K562 (cell line): ENCODE results near the gene OTULINL. TPM values are rescaled to one million over a fixed set of nuclear protein-coding genes. Genes with fewer than 3 reads are reported as not detected.

Experiments used
- ATAC-seq: fragments of 200-7000 bp; cut with Tn5 transposase; 3 replicates; pipeline ENCODE4 v1.9.1; 2020; ENCODE audit warnings: moderate library complexity
- BruUV-seq: library from RNA; stranded (reverse); fragments of 400-500 nt; replicated peaks from 2 replicates; lab custom pipeline; 2021; lab: Mats Ljungman, UMichigan
- CTCF ChIA-PET: fragments of 300-600 bp; formaldehyde crosslinking; extraction: SDS; loops from one replicate; lab custom pipeline; 2021; ENCODE audit warnings: low intra/inter-chr PET ratio; lab: Yijun Ruan, JAX
- POLR2A ChIA-PET: fragments of 300-600, 350-650 bp; sonication (Branson Sonifier 250); formaldehyde crosslinking; extraction: SDS; loops from one replicate; lab custom pipeline; 2021; ENCODE audit warnings: antibody characterized with exemption, inconsistent platforms; lab: Yijun Ruan, JAX
- DNase-seq, 4 experiments: peaks; one replicate each; pipeline versions ENCODE4 v3.0.0 to v3.0.0-alpha.2; 2011 to 2018; ENCODE audit warnings: low spot score in 3 of 4, mixed read lengths in 3 of 4; ENCODE audit errors: extremely low read depth in 1 of 4
- FAIRE-seq: peaks from 2 replicates; lab custom pipeline; 2011; peaks lifted over from hg19 to GRCh38; lab: Jason Lieb, UNC
- H2AFZ ChIP-seq: 2 replicates; pipeline ENCODE4 v1.6.0; 2011; ENCODE audit warnings: low read depth, low read length, control low read depth, inconsistent platforms
- H3K27ac ChIP-seq: fragments of 200-600 bp; 3 replicates; pipeline ENCODE4 v1.8.0; 2011; ENCODE audit warnings: low read depth, mild to moderate bottlenecking, control low read depth, inconsistent platforms, low read length, moderate library complexity, mixed read lengths; ENCODE audit errors: extremely low read depth
- H3K27me3 ChIP-seq, 2 experiments: fragments of 300-600 bp in 1 of 2; 2 replicates in 1 of 2; 3 replicates in 1 of 2; pipeline versions ENCODE4 v1.6.0 to v1.8.0; 2011; ENCODE audit warnings: inconsistent platforms in 2 of 2, low read length in 2 of 2, mild to moderate bottlenecking in 1 of 2, mixed read lengths in 1 of 2, moderate library complexity in 1 of 2; ENCODE audit not compliant: control insufficient read depth in 2 of 2, insufficient read depth in 2 of 2
- H3K36me3 ChIP-seq: fragments of 300-600 bp; 3 replicates; pipeline ENCODE4 v1.8.0; 2011; ENCODE audit warnings: mild to moderate bottlenecking, low read length, inconsistent platforms; ENCODE audit not compliant: control insufficient read depth, insufficient read depth
- H3K4me1 ChIP-seq, 2 experiments: fragments of 200-600 bp in 1 of 2; replicated peaks in 1 of 2; 2 replicates in 1 of 2; 3 replicates in 1 of 2; pipeline versions ENCODE4 v1.5.1 to v1.8.0; 2011; ENCODE audit warnings: inconsistent platforms in 2 of 2, low read length in 2 of 2, mild to moderate bottlenecking in 1 of 2, mixed read lengths in 1 of 2, moderate library complexity in 1 of 2; ENCODE audit not compliant: control insufficient read depth in 2 of 2, insufficient read depth in 2 of 2
- H3K4me2 ChIP-seq: 2 replicates; pipeline ENCODE4 v1.6.1; 2011; ENCODE audit warnings: low read length, control low read depth, inconsistent platforms, mixed read lengths; ENCODE audit not compliant: insufficient read depth
- H3K4me3 ChIP-seq: fragments of 200-600 bp; sonication (generic), shearing (Covaris generic); 2 replicates; pipeline ENCODE4 v1.5.1; 2016; ENCODE audit warnings: control low read depth, inconsistent platforms
- H3K79me2 ChIP-seq: fragments of 200-600 bp; 3 replicates; pipeline ENCODE4 v1.8.0; 2011; ENCODE audit warnings: low read length, inconsistent platforms; ENCODE audit not compliant: control insufficient read depth, insufficient read depth
- H3K9ac ChIP-seq, 2 experiments: 2 replicates each; pipeline versions ENCODE4 v1.6.0 to v1.6.1; 2011; ENCODE audit warnings: low read depth in 2 of 2, low read length in 2 of 2, control low read depth in 1 of 2, inconsistent platforms in 1 of 2, mild to moderate bottlenecking in 1 of 2, mixed read lengths in 1 of 2; ENCODE audit not compliant: insufficient read depth in 1 of 2
- H3K9me1 ChIP-seq: one replicate; pipeline ENCODE4 v1.6.0; 2011; ENCODE audit warnings: inconsistent platforms, mild to moderate bottlenecking, low read length, moderate library complexity; ENCODE audit not compliant: control insufficient read depth, insufficient read depth
- H3K9me3 ChIP-seq: replicated peaks from 2 replicates; pipeline ENCODE4 v1.5.1; 2011; ENCODE audit warnings: low read depth, low read length, inconsistent platforms; ENCODE audit not compliant: control insufficient read depth, insufficient read depth
- H4K20me1 ChIP-seq: replicated peaks from 2 replicates; pipeline ENCODE4 v1.6.1; 2011; ENCODE audit warnings: low read length, inconsistent platforms, mixed read lengths; ENCODE audit not compliant: control insufficient read depth, insufficient read depth
- ADNP ChIP-seq: fragments of 200-800 bp; sonication (Bioruptor generic); IDR thresholded peaks from 2 replicates; pipeline ENCODE4 v1.6.1; 2016; ENCODE audit warnings: missing genetic modification characterization, missing compliant biosample characterization
- ATF7 ChIP-seq: fragments of 450-650 bp; IDR thresholded peaks from 2 replicates; pipeline ENCODE4 v1.7.1; 2014; ENCODE audit warnings: mild to moderate bottlenecking, moderate library complexity
- CBFA2T3 ChIP-seq: fragments of 450-650 bp; IDR thresholded peaks from 2 replicates; pipeline ENCODE4 v1.6.1; 2017
- FOXJ3 ChIP-seq: sonication (generic); formaldehyde crosslinking; IDR thresholded peaks from 2 replicates; pipeline ENCODE4 v1.4.0; 2020; ENCODE audit warnings: mild to moderate bottlenecking, missing genetic modification reagents
- GATAD2A ChIP-seq: fragments of 450-650 bp; IDR thresholded peaks from 2 replicates; pipeline ENCODE4 v1.6.1; 2017
- SLC30A9 ChIP-seq: fragments of 250-450 bp; sonication (Bioruptor Pico); IDR thresholded peaks from 2 replicates; pipeline ENCODE4 v1.8.0; 2022; ENCODE audit warnings: mild to moderate bottlenecking, moderate library complexity
- SMARCB1 ChIP-seq: IDR thresholded peaks from 2 replicates; pipeline ENCODE4 v1.6.1; 2011; ENCODE audit warnings: improper control_type of control experiment, low read depth; ENCODE audit not compliant: insufficient read length
- TFAM ChIP-seq: fragments of 250-450 bp; sonication (Bioruptor Pico); conservative IDR thresholded peaks from 2 replicates; pipeline ENCODE4 v1.5.0; 2021; ENCODE audit warnings: mild to moderate bottlenecking, moderate library complexity
- THRA ChIP-seq: fragments of 450-650 bp; IDR thresholded peaks from 2 replicates; pipeline ENCODE4 v1.6.1; 2017; ENCODE audit warnings: mild to moderate bottlenecking, moderate library complexity
- ZNF212 ChIP-seq: fragments of 450-650 bp; formaldehyde crosslinking; IDR thresholded peaks from 2 replicates; pipeline ENCODE4 v1.4.0; 2020; ENCODE audit warnings: mild to moderate bottlenecking
- ZNF324 ChIP-seq: fragments of 250-450 bp; sonication (Bioruptor Pico); IDR thresholded peaks from 2 replicates; pipeline ENCODE4 v1.4.0; 2020; ENCODE audit warnings: mild to moderate bottlenecking
- ZNF398 ChIP-seq: fragments of 250-450 bp; sonication (Bioruptor Pico); IDR thresholded peaks from 2 replicates; pipeline ENCODE4 v1.8.0; 2021; ENCODE audit warnings: moderate library complexity, mild to moderate bottlenecking, inconsistent platforms
- ZNF512 ChIP-seq: IDR thresholded peaks from 2 replicates; pipeline ENCODE4 v1.6.1; 2016; ENCODE audit warnings: missing genetic modification characterization, missing compliant biosample characterization
- WGBS: fragments of 100-300 bp; shearing (Covaris generic); methylation state at CpG from one replicate; pipeline ENCODE4 v1.1.6; 2016; ENCODE audit warnings: low coverage, mixed read lengths; ENCODE audit not compliant: insufficient coverage; ENCODE audit errors: missing lambda C conversion rate; 5-methylcytosine and 5-hydroxymethylcytosine counted together
- in situ Hi-C: fragments of 300-500 bp; cut with MboI; formaldehyde crosslinking; loops from 4 replicates; pipeline ENCODE4 v1.15.0; 2018; ENCODE audit warnings: inconsistent platforms, mixed read lengths
- intact Hi-C: fragments of 100-400 bp; cut with micrococcal nuclease; formaldehyde crosslinking; loops from 2 replicates; pipeline ENCODE4 v1.14.2; 2022
- polyA plus RNA-seq, 8 experiments: library from polyadenylated mRNA; depleted of rRNA in 4 of 8; stranded (reverse) in 5 of 8; unstranded in 3 of 8; fragments of >200 nt; fragmentation: Nextera tagmentation in 2 of 8; fragmentation: Illumina TruSeq in 1 of 8; extraction: Ambion mirVana in 2 of 8; extraction: Trizol in 1 of 8; gene quantifications; 2 replicates each; pipeline versions ENCODE4 v1.2.1 to v1.2.3, GENCODE V29; 2011 to 2014; ENCODE audit warnings: inconsistent platforms in 1 of 8, missing spikeins in 1 of 8
- total RNA-seq, 7 experiments: library from RNA; depleted of rRNA in 6 of 7; stranded (reverse); fragments of >200 nt in 6 of 7; fragmentation: Illumina TruSeq in 2 of 7; extraction: Trizol in 2 of 7; gene quantifications; 2 replicates each; pipeline versions ENCODE4 v1.2.1 to v1.2.3, GENCODE V29; 2011 to 2021; ENCODE audit warnings: low replicate concordance in 1 of 7
- TF ChIP-seq, protein P1 (sequence below): sonication (generic); formaldehyde crosslinking; IDR thresholded peaks from 2 replicates; pipeline ENCODE4 v1.8.0; 2022; ENCODE audit warnings: mild to moderate bottlenecking, missing genetic modification reagents
- TF ChIP-seq, protein P2 (sequence below): IDR thresholded peaks from 2 replicates; pipeline ENCODE4 v1.6.1; 2011; ENCODE audit not compliant: insufficient read length; ENCODE audit errors: extremely low read depth
- TF ChIP-seq, protein P3 (sequence below): fragments of 450-650 bp; IDR thresholded peaks from 2 replicates; pipeline ENCODE4 v1.6.1; 2018; ENCODE audit warnings: mild to moderate bottlenecking, low read depth; ENCODE audit not compliant: partially characterized antibody

Gene OTULINL
- total and polyA plus RNA-seq, 9 of the 15 experiments (the other 6 are each of a cell fraction or from before 2014, with no cell fraction given), result 0.13 to 0.18 TPM; not detected in 7

GRCh38 chr5:14660833-14661232 lies 79.2 kb downstream of the OTULINL start:
- in situ Hi-C loops, result loop anchor here (10.0 kb wide), 1 partner anchor 656 kb away; no protein-coding TSS in a partner anchor
- Histone ChIP-seq H3K9me1 (no peaks in the 10 kb centered on the region), H2AFZ (no peak overlapping the region), H3K9me3 (no peaks in the 10 kb centered on the region), H3K9ac (no peak overlapping the region), H3K79me2 (peaks cover 24% of the 10 kb centered on the region), H3K27ac (no peak overlapping the region), H3K27me3 (no peaks in the 10 kb centered on the region; a peak in 1 of 5 replicates), H3K4me2 (no peak overlapping the region), H3K36me3 (no peaks in the 10 kb centered on the region), H3K4me3 (no peak overlapping the region), H3K4me1 (peaks cover 5 to 19% of the 10 kb centered on the region in 2 experiments; a peak in 4 of 5 replicates), H4K20me1 (no peaks in the 10 kb centered on the region)
- WGBS, result 50% methylated on average over 2 of the region's 2 CpGs
- intact Hi-C loops, result no loop called here
- no peak for ATAC-seq
- CTCF ChIA-PET, result no interaction called here
- POLR2A ChIA-PET, result interaction anchor here (0.6 kb wide), 1 partner anchor 154 kb away, joined by 3 read pairs; no protein-coding TSS in a partner anchor
- DNase-seq, result no peak
- no peak for FAIRE-seq
- no TSS peak for BruUV-seq
- TF ChIP-seq, protein P1, sequence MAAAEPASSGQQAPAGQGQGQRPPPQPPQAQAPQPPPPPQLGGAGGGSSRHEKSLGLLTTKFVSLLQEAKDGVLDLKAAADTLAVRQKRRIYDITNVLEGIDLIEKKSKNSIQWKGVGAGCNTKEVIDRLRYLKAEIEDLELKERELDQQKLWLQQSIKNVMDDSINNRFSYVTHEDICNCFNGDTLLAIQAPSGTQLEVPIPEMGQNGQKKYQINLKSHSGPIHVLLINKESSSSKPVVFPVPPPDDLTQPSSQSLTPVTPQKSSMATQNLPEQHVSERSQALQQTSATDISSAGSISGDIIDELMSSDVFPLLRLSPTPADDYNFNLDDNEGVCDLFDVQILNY (CRISPR knock-in tag), result no peak
- TF ChIP-seq ADNP, result no peak
- TF ChIP-seq ZNF512 (tag), result no peak
- TF ChIP-seq FOXJ3, result no peak
- TF ChIP-seq, protein P2, sequence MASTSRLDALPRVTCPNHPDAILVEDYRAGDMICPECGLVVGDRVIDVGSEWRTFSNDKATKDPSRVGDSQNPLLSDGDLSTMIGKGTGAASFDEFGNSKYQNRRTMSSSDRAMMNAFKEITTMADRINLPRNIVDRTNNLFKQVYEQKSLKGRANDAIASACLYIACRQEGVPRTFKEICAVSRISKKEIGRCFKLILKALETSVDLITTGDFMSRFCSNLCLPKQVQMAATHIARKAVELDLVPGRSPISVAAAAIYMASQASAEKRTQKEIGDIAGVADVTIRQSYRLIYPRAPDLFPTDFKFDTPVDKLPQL, result no peak
- no peak for TF ChIP-seq GATAD2A
- no peak for TF ChIP-seq ZNF324 (CRISPR knock-in tag)
- no peak for TF ChIP-seq ATF7
- no peak for TF ChIP-seq SLC30A9 (CRISPR knock-in tag)
- no peak for TF ChIP-seq THRA
- TF ChIP-seq, protein P3, sequence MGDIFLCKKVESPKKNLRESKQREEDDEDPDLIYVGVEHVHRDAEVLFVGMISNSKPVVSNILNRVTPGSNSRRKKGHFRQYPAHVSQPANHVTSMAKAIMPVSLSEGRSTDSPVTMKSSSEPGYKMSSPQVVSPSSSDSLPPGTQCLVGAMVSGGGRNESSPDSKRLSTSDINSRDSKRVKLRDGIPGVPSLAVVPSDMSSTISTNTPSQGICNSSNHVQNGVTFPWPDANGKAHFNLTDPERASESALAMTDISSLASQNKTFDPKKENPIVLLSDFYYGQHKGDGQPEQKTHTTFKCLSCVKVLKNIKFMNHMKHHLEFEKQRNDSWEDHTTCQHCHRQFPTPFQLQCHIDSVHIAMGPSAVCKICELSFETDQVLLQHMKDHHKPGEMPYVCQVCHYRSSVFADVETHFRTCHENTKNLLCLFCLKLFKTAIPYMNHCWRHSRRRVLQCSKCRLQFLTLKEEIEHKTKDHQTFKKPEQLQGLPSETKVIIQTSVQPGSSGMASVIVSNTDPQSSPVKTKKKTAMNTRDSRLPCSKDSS, result no peak
- TF ChIP-seq ZNF212 (CRISPR knock-in tag), result no peak
- TF ChIP-seq SMARCB1, result no peak
- no peak for TF ChIP-seq CBFA2T3
- no peak for TF ChIP-seq ZNF398 (CRISPR knock-in tag)
- no peak for TF ChIP-seq TFAM
